GM12891 (cell line): Measurements from ENCODE around the gene GPR153.

ENCODE experiments used
- DNase-seq: peaks from one replicate; pipeline ENCODE4 v3.0.0; 2011; ENCODE audit warnings: low spot score; ENCODE audit not compliant: insufficient read length
- FAIRE-seq: peaks from 2 replicates; lab custom pipeline; 2011; peaks lifted over from hg19 to GRCh38; lab: Jason Lieb, UNC
- PAX5 ChIP-seq: IDR thresholded peaks from 2 replicates; pipeline ENCODE4 v1.6.1; 2011; ENCODE audit warnings: low read length, moderate library complexity, mild to moderate bottlenecking; ENCODE audit not compliant: insufficient read depth, severe bottlenecking
- POLR2A ChIP-seq: IDR thresholded peaks from 2 replicates; pipeline ENCODE4 v1.6.1; 2011; ENCODE audit warnings: low read depth, low read length, control low read depth
- POLR2AphosphoS5 ChIP-seq: IDR thresholded peaks from 2 replicates; pipeline ENCODE4 v1.6.1; 2011; ENCODE audit warnings: low read depth, low read length, control low read depth
- POU2F2 ChIP-seq: IDR thresholded peaks from 2 replicates; pipeline ENCODE4 v1.6.1; 2011; ENCODE audit warnings: low read depth, mild to moderate bottlenecking, control low read depth, low read length, moderate library complexity
- SPI1 ChIP-seq: IDR thresholded peaks from 2 replicates; pipeline ENCODE4 v1.6.1; 2011; ENCODE audit warnings: low read depth, low read length, control low read depth
- TAF1 ChIP-seq: IDR thresholded peaks from 2 replicates; pipeline ENCODE4 v1.6.1; 2011; ENCODE audit warnings: low read depth, low read length, control low read depth

Gene GPR153

DNA sequence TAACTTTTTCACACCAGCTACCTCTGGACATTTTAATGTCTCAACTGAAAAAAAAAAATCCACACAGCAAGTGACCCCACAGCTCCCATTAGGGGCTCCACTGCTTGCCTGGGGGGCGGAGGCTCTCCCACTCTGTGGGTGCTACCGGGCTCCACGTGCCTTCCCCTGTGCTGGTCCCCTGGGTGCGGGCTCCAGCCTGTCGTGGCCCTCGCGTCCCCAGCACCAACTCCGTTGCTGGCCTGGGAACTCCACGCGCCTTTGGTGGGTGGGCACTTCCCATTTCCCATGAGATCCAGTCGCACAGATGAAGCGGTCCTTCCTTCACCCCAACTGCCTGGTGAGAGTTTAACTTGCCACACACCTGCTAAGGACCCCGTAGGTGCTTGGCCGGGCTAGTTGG lies 27.1 kb upstream of the GPR153 start:
- no peak for FAIRE-seq
- TF ChIP-seq POLR2AphosphoS5 (no peak), POLR2A (no peak), POU2F2 (no peak), TAF1 (no peak), PAX5 (no peak), SPI1 (no peak)
- DNase-seq = no peak

DNA sequence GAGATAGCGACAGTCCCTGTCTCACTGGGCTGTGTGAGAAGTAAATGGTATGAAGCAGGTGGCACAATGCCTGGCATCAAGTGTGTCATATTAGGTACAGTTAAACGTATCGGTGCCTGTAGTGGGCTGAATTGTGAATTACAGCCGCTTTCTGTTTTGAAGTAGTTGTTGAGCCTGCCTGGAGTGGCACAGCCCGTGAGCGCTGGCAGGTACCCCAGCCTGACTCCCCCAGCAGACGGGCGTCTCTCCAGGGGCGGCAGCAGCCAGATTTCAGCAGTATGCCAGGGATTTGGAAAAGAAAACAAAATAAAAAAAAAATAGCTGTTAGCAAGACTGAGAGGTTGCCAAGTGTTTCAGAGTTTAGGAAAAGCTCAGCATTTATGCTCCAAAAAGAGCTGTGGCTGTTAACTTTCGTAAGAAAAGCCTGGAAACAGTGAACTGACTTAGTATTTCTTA lies 26.6 kb upstream of the GPR153 start:
- FAIRE-seq (no peak), DNase-seq (no peak)
- no peak for TF ChIP-seq PAX5
- no peak for TF ChIP-seq POLR2A
- no peak for TF ChIP-seq POLR2AphosphoS5
- no peak for TF ChIP-seq TAF1
- no peak for TF ChIP-seq POU2F2
- TF ChIP-seq SPI1 = no peak

- TF ChIP-seq POU2F2 = no peak
- no peak for TF ChIP-seq POLR2A
- no peak for TF ChIP-seq POLR2AphosphoS5
- no peak for TF ChIP-seq PAX5
- no peak for TF ChIP-seq SPI1
- no peak for TF ChIP-seq TAF1
- no peak for DNase-seq
- no peak for FAIRE-seq
These were observed 26.1 kb upstream of the GPR153 start for GRCh38 chr1:6287029-6287428.

DNA sequence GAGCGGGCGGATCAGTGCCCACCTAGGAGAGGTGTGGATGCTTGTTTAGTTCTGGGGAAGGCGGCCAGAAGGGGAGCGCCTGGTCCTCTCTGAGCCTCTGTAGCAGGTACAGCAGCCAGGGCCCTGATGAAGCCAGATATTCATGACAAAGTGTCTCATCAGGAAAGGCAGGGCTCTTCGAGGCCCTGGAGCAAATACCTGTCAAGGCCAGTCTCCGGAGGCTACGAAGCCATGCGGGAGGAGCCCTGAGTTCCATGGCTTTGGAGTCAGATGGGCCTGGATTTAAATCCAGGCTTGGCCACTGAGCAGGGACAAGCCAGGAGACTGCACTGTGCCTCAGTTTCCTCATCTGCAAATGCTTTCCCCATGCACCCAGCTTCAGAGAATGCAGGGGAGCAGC lies 25.4 kb upstream of the GPR153 start:
- no peak for DNase-seq
- no peak for FAIRE-seq
- no peak for TF ChIP-seq TAF1
- no peak for TF ChIP-seq POU2F2
- TF ChIP-seq POLR2AphosphoS5 = no peak
- no peak for TF ChIP-seq SPI1
- no peak for TF ChIP-seq PAX5
- no peak for TF ChIP-seq POLR2A

- no peak for DNase-seq
- TF ChIP-seq POLR2AphosphoS5 = no peak
- no peak for TF ChIP-seq PAX5
- no peak for TF ChIP-seq TAF1
- TF ChIP-seq POU2F2 = no peak
- no peak for TF ChIP-seq SPI1
- no peak for FAIRE-seq
These were observed 24.4 kb upstream of the GPR153 start for GRCh38 chr1:6285336-6285735.

DNA sequence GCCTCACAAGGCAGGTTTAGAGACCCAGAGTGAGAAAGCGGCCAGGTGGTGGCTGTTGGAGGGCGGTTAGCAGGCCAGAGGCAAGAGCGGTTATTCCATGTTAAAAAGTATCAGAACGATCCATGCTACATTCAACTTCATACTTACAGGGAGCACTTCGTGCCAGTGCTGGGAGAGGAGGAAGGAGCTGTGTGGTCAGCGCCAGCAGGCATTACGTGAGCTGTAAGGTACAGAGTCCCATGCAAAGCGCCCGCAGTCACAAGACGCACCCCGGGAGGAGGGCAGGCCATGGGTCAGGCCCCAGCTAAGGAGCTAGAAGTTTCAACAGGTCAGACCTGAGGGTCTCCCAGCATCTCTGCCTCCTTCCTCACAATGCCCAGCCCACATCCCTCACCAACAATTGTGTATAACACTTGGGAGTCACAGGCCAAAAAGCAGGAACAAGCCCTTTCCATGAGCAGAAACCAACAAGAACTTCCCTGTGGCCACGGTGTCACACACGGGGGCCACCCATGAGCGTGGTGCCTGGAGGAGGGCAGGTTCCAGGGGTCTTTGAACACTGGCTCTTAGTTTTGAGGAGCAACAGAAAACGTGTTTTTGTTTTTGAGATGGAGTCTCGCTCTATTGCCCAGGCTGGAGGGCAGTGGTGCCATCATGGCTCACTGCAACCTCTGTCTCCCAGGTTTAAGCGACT lies 21.8 kb upstream of the GPR153 start:
- TF ChIP-seq POU2F2 (no peak), SPI1 (no peak), PAX5 (no peak), TAF1 (no peak), POLR2AphosphoS5 (no peak), POLR2A (no peak)
- DNase-seq (no peak), FAIRE-seq (no peak)

- DNase-seq = no peak
- FAIRE-seq = no peak
- TF ChIP-seq SPI1 = no peak
- TF ChIP-seq POLR2AphosphoS5 = no peak
- TF ChIP-seq PAX5 = no peak
- TF ChIP-seq TAF1 = no peak
- no peak for TF ChIP-seq POLR2A
These were observed 20.9 kb upstream of the GPR153 start for GRCh38 chr1:6281511-6282402.

GRCh38 chr1:6280761-6281451 lies 20.0 kb upstream of the GPR153 start:
- no peak for FAIRE-seq

GRCh38 chr1:6279613-6280383 lies 18.9 kb upstream of the GPR153 start:
- TF ChIP-seq SPI1 = no peak
- no peak for TF ChIP-seq POU2F2
- no peak for TF ChIP-seq TAF1
- TF ChIP-seq POLR2AphosphoS5 = no peak
- no peak for TF ChIP-seq POLR2A
- no peak for TF ChIP-seq PAX5
- FAIRE-seq (no peak), DNase-seq (no peak)

More at GRCh38 chr1:6280761-6281451, 20.0 kb upstream of the GPR153 start:
- no peak for TF ChIP-seq POU2F2
- no peak for TF ChIP-seq PAX5
- no peak for DNase-seq
